Stimulated activated CD4-positive, alpha-beta T cell treated with anti-CD3 and anti-CD28 coated beads, Interleukin-1b, Interleukin-23, amount 100 ng/mL, for 48 hours (primary cell): Measurements from ENCODE around the gene HEMK1.

Experiments
- DNase-seq: peaks from one replicate; pipeline ENCODE4 v3.0.0-alpha.2; 2020

The HEMK1 gene, protein sequence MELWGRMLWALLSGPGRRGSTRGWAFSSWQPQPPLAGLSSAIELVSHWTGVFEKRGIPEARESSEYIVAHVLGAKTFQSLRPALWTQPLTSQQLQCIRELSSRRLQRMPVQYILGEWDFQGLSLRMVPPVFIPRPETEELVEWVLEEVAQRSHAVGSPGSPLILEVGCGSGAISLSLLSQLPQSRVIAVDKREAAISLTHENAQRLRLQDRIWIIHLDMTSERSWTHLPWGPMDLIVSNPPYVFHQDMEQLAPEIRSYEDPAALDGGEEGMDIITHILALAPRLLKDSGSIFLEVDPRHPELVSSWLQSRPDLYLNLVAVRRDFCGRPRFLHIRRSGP

DNA sequence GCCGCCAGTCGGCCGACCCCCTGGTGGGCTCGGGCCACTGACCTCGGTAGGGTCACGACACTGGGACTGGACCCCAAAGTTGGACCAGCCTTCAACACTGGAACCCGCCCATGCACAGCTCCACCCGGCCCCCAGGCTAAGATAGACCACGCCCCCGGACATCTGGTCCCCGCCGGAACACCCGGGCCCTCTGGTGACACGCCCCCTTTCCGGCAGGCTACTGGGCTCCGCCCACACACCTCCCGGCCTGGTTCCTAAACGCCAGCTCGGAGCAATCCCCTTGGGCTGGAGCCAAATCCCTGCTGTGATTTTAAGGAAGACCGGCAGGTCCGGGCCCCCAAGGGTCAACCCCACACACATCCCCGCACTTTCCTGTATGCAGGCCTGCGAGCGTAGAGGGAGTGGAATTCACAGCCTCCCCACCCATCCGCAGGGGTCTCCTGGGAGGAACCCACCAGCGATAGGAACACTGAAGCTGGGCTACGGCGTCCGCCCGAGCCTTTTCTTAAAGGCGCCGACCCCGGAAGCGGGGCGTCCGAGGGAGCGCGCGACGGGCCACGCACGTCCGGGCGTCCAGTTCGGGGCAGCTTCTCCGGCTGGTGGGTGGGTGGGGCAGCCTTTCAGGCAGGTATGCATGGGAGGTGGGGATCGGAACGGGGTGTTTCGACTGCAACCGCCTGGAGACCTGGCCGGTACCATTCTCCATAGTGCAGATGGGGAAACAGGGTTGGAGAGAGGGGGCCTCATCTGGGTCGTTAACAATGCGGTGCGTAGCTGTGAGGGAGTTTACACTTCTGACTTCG lies at the start of gene HEMK1:
TSS of gene HEMK1 (plus strand) at position 576 of the 803 bp plus-strand sequence. CDS start 1,583 bp downstream, outside the sequence.
- DNase-seq = peak; percentile 97

DNA sequence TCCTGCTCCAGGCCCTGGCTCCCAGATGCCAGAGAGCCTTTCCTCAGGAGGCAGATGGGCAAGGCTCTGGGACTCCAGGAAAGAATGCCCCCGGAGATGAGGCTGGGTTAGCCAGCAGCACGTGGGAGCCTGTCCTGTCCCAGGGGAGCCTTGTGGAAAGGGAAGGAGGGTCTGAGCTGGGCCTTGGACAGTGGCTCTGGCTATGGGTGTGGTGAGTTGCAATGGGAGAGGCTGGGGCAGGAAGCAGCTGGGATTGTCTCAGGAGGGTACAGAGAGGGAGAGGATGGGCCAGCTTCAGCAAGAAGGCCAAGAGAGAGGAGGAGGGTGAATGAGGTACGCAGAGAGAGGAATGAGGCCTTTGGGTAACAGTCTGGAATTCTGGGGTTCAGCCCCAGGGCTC lies 48.5 kb upstream of the HEMK1 start:
- DNase-seq = no peak

DNA sequence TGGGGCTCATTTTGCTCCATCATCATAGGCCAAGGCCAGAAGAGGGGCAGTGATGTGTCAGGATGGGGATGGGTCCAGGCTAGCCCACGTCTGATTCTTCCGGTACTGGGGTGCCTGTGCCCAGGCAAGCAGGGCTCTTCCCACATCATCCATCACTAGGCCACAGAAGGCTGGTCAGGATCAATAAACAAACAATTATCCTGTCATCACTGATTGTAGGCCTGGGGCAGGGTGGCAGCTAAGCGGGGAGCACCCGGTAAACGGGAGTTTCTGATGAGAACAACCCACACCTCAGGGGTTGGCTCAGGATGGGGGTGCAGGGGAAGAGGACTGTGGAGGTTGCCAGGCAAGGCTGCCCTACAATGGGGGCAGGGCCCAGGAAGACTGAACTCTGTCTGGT lies 47.8 kb upstream of the HEMK1 start:
- DNase-seq = no peak

DNA sequence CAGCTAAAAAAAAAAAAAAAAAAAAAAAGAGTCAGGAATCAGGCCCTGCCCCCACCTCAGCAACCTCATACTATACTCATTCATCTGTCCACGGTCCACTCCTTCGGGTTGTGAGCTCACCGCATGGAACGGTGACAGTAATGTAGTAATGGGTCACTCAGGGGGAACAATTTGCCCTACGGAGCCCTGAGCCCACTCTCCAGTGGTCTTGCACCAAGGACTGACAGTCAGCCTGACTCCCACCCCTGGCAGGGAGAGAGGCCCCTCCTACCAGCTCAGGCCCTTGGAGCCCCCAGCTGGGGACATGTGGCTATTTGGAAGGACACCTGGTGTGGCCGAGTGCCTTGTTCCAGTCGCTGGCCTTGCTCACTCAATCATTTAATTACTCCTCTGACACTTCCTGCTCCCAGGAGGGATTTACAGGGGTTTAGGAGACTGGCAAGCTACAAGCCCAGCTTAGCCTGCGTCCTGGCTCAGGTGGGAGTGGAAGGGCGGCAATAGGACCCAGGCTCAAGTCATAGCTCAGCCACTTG lies 46.0 kb upstream of the HEMK1 start:
- DNase-seq = no peak

DNA sequence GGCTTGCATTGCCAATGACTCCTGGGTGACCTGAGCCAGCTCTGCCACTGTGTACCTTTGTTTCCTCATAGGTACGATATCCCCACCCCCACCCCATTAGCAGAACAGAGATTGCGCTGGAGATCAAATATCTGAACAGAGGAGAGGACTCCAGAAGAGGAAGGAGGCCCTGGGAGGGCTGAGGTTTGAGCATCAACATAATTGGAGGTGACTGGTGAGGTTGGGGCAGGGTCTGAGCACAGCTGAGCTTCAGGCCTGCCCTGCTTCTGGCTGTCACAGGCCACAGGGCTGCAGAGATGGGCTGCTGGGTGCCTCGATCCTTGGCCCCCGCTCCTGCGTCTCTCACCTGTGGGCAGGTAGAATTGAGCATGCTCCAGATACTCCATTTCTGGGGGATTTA lies 44.6 kb upstream of the HEMK1 start:
- no peak for DNase-seq

DNA sequence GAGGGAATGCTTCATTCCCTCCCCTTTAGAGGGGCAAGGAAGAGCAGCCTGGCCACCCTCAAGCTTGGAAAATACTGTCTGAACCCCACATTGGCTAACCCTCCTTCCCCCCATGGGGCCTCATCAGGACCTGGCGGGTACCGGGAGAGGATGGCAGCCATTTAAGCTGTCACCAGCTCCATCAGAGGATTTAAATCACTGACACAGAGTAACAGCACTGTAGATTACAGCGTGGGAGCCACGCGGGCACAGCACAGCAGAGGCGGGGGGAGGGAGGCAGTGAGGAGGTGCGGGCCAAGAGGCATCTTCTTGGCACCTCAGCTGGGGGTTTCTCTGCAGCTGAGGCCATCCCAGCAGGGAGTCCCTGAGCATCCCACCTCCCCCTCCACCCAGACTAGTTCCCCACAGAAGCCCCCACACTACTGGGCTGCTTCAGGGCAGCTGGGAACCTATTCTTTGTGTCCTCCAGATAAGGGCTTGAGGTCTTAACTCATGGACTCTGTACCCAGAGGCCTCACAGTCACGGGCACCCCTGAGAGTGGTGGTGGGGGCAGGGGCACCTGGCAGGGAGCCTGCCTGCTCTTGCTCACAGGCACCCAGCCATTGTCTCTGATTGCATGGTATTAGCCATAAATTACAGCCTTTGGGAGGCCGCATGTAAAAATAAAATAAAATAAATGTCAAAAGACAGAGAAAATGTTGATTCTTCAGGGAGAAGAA lies 44.0 kb upstream of the HEMK1 start:
- no peak for DNase-seq

DNA sequence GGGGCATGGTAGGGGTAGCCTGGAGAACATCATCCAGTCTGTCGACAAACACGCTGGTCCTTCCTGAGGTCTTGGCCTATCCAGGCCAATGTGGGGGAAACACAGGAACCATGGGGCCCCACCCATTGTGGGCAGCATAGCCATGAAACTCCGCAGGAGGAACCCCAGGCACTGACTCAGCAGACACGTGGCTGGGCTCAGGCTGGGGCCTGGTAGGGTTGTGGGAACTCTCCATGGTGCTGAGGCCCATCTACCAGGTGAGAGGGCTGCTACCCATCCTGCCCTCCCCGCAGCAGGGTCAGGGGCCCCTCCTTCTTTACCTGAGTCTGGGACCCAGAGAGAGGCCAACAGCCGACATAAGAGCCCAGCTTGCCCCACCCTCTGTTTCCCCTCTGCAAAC lies 43.3 kb upstream of the HEMK1 start:
- peak; percentile 74 for DNase-seq

DNA sequence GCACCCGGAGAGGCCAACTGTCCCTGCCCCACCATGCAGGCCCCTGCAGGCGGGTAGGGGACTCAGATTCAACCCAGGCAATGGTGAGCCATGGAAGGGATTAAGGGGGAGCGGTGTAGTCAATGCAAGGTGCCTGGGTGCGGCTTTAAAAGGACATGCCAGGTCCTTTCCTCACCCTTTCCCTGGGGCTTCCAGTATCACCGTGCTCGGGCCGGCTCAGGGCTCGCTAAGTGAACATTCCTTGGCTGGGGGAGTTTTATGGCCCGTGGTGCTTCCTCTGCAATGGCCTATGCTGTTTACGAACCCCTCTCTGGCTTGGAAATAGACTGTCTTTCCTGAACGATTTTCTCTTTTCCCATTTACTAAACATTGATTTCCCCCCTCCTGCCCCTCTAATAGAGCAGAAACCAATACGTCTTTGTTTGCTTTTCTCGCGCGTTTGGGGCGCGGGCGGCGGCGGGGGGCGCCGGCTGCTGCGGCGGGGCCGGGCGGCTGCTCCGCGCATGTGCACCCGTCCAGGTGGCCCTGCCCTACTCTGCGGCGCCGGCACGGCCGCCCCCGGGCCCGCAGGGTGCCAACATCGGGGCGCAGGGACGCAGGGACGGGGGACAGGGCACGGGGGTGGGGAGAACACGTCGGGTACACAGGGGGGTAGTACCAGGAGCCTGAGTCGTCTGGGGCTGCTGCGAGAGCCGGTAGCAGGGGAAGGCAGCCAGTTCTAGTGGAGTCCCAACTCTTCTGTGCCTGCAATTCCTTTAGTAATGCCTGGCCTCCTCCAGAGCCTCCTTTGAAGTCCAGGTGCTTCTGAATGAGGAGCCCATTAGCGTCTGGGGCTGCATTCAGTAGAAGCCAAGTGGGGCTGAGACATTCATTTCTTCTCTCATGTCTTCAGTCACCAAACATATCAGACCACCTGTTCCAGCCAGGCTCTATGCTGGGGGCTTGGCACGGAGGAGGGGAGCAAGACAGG lies 39.0 kb upstream of the HEMK1 start:
- DNase-seq = no peak

DNA sequence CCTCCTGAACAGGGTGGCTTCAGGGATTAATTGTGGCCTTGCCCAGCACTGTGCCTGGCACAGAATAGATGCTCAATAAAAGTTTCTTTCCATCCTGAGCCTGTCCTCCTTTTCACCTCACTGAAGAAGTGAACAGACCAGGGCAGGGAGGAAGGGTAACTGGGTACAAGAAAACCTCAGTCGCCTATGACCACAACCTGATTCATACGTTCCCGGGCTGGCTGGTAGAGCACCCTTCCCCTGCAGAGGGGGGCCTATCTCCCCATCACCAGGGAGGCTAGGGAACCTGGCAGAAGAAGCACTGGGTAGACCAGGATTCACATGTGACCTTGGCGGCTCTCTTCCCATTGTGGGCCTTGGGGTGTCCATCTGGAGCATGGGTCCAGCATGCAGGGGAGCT lies 38.1 kb upstream of the HEMK1 start:
- no peak for DNase-seq

DNA sequence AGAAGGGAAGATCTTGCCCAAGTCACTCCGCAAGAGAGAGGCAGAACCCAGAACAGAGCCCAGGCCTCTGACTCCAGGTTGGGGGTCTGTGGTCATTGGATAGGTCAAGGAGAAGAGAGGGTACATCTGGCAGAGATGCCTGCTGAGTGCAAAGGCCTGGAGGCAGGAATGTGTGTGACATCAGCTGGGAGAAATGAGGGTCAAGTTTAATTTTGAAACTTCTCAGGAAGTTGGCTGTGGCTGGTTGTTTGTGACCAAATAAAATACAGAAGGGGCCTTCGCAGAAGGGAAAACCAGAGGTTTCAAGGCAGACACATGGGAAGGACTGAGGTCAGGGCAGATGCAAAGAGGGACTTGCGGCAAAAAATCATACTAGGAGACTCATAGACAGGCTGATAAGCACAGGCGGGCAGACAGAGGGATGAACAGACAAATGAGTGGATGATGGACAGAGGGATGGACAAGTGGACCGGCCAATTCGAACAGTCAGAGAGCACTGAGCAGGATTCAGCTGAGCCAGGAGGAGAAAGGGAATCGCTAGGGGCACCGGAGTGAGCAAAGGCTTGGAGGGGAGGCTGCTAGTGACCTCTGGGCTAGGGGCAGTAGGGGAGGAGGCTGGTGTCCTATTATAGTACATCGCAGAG lies 37.1 kb upstream of the HEMK1 start:
- DNase-seq = no peak

DNA sequence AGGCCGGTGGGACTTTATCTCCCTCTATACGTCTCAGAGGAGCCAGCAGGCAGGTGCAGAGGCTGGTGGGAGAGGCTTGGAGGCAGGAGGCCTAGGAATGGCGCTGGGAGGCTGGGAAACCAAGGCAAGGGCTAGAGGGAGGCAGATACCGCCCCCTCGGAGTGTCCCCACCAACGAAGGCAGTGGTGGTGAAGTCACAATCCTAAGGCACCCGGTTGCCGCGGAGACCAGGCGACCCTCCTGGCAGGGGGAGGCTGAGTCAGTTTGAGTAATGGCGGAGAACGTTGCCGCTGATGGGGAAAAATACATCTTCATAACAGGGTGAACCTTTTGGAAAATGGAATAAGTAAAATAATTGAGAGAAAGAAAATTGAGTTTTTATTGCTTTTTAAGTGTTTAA lies 36.0 kb upstream of the HEMK1 start:
- DNase-seq = no peak

DNA sequence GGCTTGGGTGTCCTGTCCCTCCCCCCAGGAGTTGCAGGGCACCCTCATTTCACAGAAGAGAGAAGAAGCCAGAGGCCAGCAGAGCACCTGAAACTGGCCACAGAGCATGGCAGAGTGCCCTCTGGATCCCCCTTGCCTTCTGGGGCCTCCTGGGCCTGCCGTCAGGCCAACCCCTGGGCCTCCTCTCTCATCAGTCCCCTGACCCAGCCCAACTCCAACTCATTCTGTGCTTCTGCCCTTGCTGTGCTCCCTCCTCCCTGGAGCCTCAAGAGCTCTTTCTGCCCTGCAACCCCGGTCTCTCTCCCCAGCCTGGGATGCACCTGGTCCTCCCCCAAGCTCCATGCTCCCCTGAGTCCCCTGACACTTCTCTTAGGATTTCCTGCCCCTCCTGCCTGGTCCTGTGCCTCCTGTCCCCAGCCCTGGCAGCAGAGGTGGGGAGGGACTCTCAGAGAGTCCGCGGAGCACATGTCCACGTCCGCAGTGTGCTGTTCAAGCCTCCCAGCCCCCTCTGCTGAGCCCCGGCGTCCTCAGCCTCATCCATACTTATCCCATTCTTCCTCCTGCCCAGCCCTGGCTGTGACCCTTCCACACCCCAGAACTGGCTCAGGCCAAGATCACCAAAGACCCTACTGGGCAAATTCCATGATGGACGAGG lies 35.4 kb upstream of the HEMK1 start:
- DNase-seq = no peak

DNA sequence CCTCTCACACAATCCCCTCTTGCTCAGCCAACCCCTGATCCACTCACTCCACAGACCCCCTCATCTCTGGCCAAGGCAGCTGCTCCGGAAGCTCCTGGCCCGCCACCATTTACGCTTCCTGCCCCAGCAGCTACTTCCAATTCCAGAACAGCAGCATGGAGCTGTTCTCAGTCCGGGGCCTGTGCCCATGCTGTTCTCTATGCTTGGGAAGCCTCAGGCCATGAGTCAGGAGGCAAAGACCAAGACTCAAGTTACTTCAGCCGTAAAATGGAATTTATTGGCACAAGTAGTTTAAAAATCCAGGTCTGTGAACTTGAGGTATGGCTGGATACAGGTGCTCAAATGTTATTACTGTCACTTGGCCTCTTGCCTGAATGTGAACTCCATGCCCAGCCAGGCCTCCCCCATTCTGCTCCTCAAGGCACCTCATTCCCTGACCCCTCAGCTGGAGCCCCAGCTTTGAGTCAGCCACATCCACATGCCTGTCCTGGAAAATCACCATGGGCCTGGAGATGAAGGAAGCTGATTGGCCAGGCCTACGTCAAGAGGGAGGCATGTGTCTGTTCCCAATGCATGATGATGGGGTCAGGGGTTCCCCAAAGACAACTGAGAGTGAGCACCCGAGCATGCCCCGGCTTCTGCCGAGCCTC lies 34.5 kb upstream of the HEMK1 start:
- DNase-seq = no peak

DNA sequence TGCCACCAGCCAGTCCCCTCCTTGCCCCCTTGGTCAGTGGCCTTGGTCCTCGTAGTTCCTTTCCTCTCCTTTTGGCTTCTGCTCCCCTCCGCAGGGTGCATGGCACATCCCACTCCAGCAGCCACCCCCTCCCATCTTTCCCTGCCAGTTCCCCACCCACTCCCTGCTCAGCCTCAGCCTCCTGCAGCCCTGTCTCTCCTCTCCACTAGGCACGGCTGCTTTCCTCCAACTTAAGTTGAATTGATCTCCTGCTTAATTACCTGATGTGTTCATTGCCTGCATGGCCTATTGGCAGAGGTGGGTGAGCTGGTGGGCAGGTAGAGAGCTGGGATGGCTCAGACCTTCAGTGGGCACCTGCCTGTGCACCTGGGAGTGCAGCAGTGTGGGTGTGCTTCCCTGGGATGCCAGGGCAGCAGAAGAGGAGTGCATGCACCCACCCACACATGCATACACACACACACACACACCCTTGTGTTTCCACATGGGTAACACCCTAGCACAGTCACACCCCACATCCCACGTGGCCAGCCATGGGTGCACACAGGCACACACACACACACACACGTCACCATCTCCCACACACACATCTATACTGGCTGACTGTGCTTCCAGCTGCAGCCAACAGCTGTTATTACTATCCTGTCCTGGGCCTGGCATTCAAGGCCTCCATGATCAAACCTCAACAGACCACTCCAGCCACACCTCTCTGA lies 32.7 kb upstream of the HEMK1 start:
- DNase-seq = no peak

DNA sequence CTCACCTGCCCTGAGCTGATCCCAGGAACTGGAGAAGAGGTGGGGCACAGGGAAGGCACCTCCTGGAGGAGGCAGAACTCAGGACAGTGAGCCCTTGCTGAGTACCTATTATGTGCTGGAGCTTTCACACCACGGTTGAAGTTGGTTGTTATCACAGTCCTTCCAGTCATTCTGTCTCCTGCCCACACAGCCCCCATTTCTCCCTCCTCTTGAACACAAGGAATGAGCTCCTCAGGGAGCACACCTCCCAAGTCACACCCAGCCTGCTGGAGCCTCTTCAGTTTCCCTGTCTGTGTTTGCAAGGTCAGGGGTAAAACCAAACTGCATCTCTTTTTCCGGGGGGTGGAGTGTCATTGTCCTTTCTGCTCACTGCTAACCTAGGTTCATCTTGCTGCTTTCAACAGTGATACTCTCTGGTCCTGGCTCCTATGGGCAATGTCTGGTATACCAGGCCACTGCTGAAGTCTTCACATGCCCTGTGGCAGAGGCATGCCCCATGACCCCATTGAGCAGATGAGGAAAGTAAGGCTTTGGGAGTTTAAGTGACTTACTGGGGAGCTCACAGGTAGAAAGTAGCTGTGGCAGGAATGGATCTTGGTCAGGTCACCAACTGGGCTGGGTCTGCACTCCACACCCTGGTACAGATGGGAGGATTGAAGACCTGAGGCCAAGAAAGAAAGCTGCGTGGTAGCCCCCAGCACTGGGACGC lies 31.7 kb upstream of the HEMK1 start:
- no peak for DNase-seq

DNA sequence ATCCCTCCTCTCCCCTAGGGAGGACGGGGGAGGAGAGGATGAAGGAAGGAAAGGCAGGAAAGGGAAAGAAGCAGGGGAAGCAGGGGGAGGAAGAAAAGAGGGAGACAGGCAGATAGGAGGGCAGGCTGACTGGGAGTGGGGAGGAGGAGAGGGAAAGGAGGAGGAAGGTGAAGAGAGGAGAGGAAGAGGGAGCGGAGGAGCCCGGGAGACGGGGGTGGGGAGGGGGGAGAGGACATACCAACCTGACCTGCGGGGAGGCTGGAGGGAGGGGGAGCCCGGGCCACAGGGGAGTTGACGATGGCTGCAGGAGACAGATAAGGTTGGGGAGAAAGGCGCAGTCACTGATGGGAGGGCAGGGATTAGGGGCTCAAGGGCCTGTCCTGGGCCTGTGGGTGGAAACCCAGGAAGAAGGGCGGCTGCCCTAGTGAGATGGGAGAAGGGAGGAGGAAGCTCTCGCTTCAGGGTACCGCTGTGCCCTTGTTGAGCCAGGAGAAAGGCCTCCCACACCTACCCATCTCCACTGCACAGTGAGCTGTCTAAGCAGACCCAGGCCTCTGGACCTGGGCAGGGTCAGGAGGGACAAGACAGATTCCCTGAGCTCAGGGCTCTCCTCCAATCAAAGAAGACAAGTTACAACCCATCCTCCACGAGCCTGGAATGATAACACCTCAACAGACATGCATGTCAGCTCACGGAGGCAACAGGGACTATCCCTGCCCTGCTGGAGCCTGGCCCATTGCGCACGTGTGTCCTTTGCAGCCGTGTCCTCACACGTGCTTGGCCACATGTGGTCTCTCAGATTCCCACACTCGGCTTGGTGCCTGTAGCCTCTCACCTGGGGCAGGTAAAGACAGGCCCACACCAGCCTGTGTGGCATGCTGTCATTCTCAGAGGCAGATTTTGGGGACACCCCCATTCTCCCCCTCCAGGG lies 29.7 kb upstream of the HEMK1 start:
- no peak for DNase-seq

DNA sequence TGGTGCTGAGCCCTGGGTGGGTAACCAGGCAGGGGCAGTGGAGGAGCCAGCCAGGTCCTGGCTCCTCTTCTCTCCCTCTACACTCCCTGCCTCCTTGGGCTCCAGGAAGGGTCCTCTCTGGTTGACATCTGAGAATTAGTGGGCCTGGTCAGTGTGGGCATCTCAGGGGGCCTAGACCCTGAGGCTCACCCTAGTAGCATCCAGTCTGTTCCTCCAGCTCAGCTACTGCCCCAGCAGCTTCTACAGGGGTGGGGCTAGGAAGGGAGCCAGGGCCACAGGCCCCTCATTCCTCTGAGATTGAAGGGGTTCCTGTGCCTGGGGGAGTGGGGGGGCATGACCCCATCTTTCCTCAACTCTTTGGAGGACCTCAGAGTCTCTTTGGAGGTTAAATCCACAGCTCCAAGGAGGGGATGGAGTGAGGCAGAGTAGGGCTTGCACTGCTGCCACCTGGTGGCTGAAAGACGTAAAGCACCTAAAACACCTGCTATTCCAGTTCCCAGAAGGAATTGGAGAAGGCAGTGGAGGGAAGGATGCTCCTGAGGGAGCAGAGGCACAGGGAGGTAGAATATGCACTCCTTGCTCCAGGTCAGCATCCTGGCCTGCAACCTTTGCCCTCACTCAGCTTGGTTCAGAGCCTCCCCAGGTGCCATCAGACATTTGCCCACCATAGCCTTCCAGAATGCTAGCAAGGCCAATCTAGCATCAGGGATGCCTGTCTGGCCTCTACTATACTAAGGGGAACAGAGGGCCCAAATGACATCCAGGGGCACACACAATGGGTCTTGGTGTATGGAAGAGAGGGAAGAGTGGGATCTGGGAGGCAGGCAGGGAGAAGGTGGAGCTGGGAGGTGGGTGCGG lies 26.9 kb upstream of the HEMK1 start:
- DNase-seq = peak; percentile 48
